ENCODE data around the gene KIF26B. TPM values are rescaled to one million over a fixed set of nuclear protein-coding genes. Genes with fewer than 3 reads are reported as not detected.

The KIF26B gene
- total and polyA plus RNA-seq, 8 donors: 0.27 to 4.5 (median 0.63) TPM

GRCh38 chr1:245488346-245489129 is 333.8 kb downstream of the KIF26B start:
- H3K27ac ChIP-seq: no peak overlapping the region
- 65 to 74% methylated on average over 14 of the region's 14 CpGs for WGBS, 2 donors

GRCh38 chr1:245489838-245490237 is 335.1 kb downstream of the KIF26B start:
- Histone ChIP-seq H3K36me3 (no peaks in the 10 kb centered on the region), H3K27ac (no peak overlapping the region), H3K4me3 (no peak overlapping the region), H3K9me3 (no peaks in the 10 kb centered on the region), H3K27me3 (peaks cover 0 to 3% (median 0%) of the 10 kb centered on the region in 4 donors), H3K4me1 (no peaks in the 10 kb centered on the region)
- no peak for TF ChIP-seq CTCF (IDR thresholded peaks at IDR 0.05)
- WGBS, 2 donors: 26 to 51% methylated on average over 2 of the region's 2 CpGs
- ATAC-seq: no peak
- intact Hi-C loops (cut with DNase I): no loop called here
- no peak for DNase-seq
- no peak for FAIRE-seq

More at GRCh38 chr1:245488346-245489129, 333.8 kb downstream of the KIF26B start:
- intact Hi-C loops (cut with DNase I): no loop called here
- no peaks in the 10 kb centered on the region for H3K4me1 ChIP-seq
- no peak for ATAC-seq
- no peak for FAIRE-seq
- TF ChIP-seq CTCF (IDR thresholded peaks at IDR 0.05): no peak
- DNase-seq: no peak
- H3K27me3 ChIP-seq: peaks cover 0 to 3% (median 0%) of the 10 kb centered on the region in 4 donors
- H3K36me3 ChIP-seq: no peaks in the 10 kb centered on the region
- no peak overlapping the region for H3K4me3 ChIP-seq
- H3K9me3 ChIP-seq: no peaks in the 10 kb centered on the region

- DNase-seq: no peak
- intact Hi-C loops (cut with DNase I): no loop called here
- H3K36me3 ChIP-seq: no peaks in the 10 kb centered on the region
- no peaks in the 10 kb centered on the region for H3K4me1 ChIP-seq
- ATAC-seq: no peak
- H3K9me3 ChIP-seq: no peaks in the 10 kb centered on the region
- H3K4me3 ChIP-seq: no peak overlapping the region
- peaks cover 0 to 3% (median 0%) of the 10 kb centered on the region in 4 donors for H3K27me3 ChIP-seq
- 55 to 72% methylated on average over 5 of the region's 5 CpGs for WGBS, 2 donors
- no peak for TF ChIP-seq CTCF (IDR thresholded peaks at IDR 0.05)
- H3K27ac ChIP-seq: no peak overlapping the region
- FAIRE-seq: no peak
Measured at GRCh38 chr1:245493029-245493428, 338.2 kb downstream of the KIF26B start.

GRCh38 chr1:245495681-245496080 is 340.9 kb downstream of the KIF26B start:
- DNase-seq: no peak
- ATAC-seq: no peak
- WGBS, 2 donors: 62 to 94% methylated on average over 5 of the region's 5 CpGs
- Histone ChIP-seq H3K4me3 (no peak overlapping the region), H3K4me1 (no peaks in the 10 kb centered on the region), H3K27me3 (peaks cover 0 to 3% (median 0%) of the 10 kb centered on the region in 4 donors), H3K27ac (no peak overlapping the region), H3K9me3 (no peaks in the 10 kb centered on the region), H3K36me3 (no peaks in the 10 kb centered on the region)
- TF ChIP-seq CTCF (IDR thresholded peaks at IDR 0.05): no peak
- intact Hi-C loops (cut with DNase I): no loop called here
- FAIRE-seq: no peak

- Histone ChIP-seq H3K36me3 (no peaks in the 10 kb centered on the region), H3K27ac (no peak overlapping the region), H3K9me3 (no peaks in the 10 kb centered on the region), H3K4me1 (no peaks in the 10 kb centered on the region), H3K27me3 (no peaks in the 10 kb centered on the region), H3K4me3 (no peak overlapping the region)
- TF ChIP-seq CTCF (IDR thresholded peaks at IDR 0.05): no peak
- DNase-seq (peak in 2 of 6 donors; percentile 7 to 25), FAIRE-seq (no peak), ATAC-seq (peak in 2 of 4 donors; percentile 44 to 51)
- intact Hi-C loops (cut with DNase I): no loop called here
- 21 to 23% methylated on average over 7 of the region's 7 CpGs for WGBS, 2 donors
Measured at GRCh38 chr1:245500546-245500945, 345.8 kb downstream of the KIF26B start.

Data from pancreas (tissue), 10 donors.